Parathyroid adenoma (tissue), 2 donors: ENCODE results near the gene ZFR.

Source experiments
- H2AFZ ChIP-seq: fragments of 300-600 bp; sonication (generic); one replicate; pipeline ENCODE4 v1.7.0; 2017; ENCODE audit warnings: antibody characterized with exemption, mild to moderate bottlenecking
- H3K27ac ChIP-seq: fragments of 300-600 bp; sonication (generic); one replicate; pipeline ENCODE4 v1.7.0; 2017
- H3K27me3 ChIP-seq: fragments of 300-600 bp; sonication (generic); one replicate; pipeline ENCODE4 v1.7.0; 2017; ENCODE audit warnings: low read length; ENCODE audit not compliant: control insufficient read depth, insufficient read depth
- H3K36me3 ChIP-seq: fragments of 300-600 bp; sonication (generic); one replicate; pipeline ENCODE4 v1.7.0; 2017; ENCODE audit warnings: low read length; ENCODE audit not compliant: control insufficient read depth, insufficient read depth
- H3K4me1 ChIP-seq: fragments of 300-600 bp; sonication (generic); one replicate; pipeline ENCODE4 v1.7.0; 2017; ENCODE audit warnings: control low read depth
- H3K4me2 ChIP-seq: fragments of 300-600 bp; sonication (generic); one replicate; pipeline ENCODE4 v1.7.0; 2017; ENCODE audit warnings: low read length
- H3K4me3 ChIP-seq: fragments of 300-600 bp; sonication (generic); one replicate; pipeline ENCODE4 v1.7.0; 2017; ENCODE audit warnings: low read depth, low read length
- H3K79me2 ChIP-seq: fragments of 300-600 bp; sonication (generic); one replicate; pipeline ENCODE4 v1.7.0; 2017; ENCODE audit warnings: control low read depth
- H3K9ac ChIP-seq: fragments of 300-600 bp; sonication (generic); one replicate; pipeline ENCODE4 v1.7.0; 2017; ENCODE audit warnings: mild to moderate bottlenecking
- H3K9me3 ChIP-seq: fragments of 300-600 bp; sonication (generic); one replicate; pipeline ENCODE4 v1.7.0; 2017; ENCODE audit warnings: low read length; ENCODE audit not compliant: control insufficient read depth
- CTCF ChIP-seq: fragments of 300-600 bp; sonication (generic); IDR thresholded peaks from one replicate; pipeline ENCODE4 v1.7.0; 2017; ENCODE audit warnings: antibody characterized with exemption, mild to moderate bottlenecking
- donor health status: primary hyperparathyroidism.

Gene ZFR

DNA sequence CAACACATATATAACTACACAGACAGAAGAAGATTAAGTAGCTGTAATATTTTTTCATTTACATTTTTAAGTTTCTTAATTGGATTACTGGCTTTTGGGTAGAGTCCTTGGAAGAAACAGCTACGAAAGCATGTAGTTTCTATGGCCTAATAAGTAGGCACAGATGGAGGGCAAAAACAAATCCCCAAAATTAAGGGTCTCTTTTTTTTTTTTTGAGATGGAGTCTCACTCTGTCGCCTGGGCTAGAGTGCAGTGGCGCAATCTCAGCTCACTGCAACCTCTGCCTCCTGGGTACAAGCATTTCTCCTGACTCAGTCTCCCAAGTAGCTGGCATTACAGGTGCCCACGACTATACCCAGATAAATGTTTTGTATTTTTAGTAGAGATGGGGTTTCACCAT is 104.7 kb downstream of the ZFR start:
- H3K27me3 ChIP-seq = no peaks in the 10 kb centered on the region
- no peak overlapping the region for H3K27ac ChIP-seq
- no peak overlapping the region for H3K9ac ChIP-seq
- no peak overlapping the region for H3K4me3 ChIP-seq
- H3K9me3 ChIP-seq = no peaks in the 10 kb centered on the region
- no peak overlapping the region for H2AFZ ChIP-seq
- TF ChIP-seq CTCF = no peak
- no peaks in the 10 kb centered on the region for H3K36me3 ChIP-seq
- H3K79me2 ChIP-seq = no peaks in the 10 kb centered on the region
- no peak overlapping the region for H3K4me2 ChIP-seq
- no peaks in the 10 kb centered on the region for H3K4me1 ChIP-seq

- no peak for TF ChIP-seq CTCF
- Histone ChIP-seq H3K27ac (no peak overlapping the region), H2AFZ (no peak overlapping the region), H3K36me3 (no peaks in the 10 kb centered on the region), H3K9me3 (no peaks in the 10 kb centered on the region), H3K9ac (no peak overlapping the region), H3K79me2 (no peaks in the 10 kb centered on the region), H3K4me1 (no peaks in the 10 kb centered on the region), H3K27me3 (no peaks in the 10 kb centered on the region), H3K4me3 (no peak overlapping the region), H3K4me2 (no peak overlapping the region)
Observed at GRCh38 chr5:32339198-32339597, 105.3 kb downstream of the ZFR start.

DNA sequence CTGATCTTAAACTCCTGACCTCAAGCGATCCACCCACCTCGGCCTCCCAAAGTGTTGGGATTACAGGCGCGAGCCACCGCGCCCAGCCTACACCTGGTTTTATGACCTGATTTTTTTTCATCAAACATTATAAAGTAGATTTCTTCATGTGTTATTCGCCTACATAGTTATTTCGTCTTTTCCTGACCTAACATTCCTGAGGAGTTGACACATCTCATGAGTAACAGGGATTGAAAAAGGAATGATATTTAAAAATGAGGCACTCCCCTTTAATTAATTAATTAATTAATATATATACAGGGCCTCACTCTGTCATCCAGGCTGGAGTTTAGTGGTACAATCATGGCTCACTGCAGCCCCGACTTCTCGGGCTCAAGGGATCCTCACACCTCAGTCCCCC is 111.6 kb downstream of the ZFR start:
- Histone ChIP-seq H3K27me3 (no peaks in the 10 kb centered on the region), H3K79me2 (no peaks in the 10 kb centered on the region), H2AFZ (no peak overlapping the region), H3K4me2 (no peak overlapping the region), H3K27ac (no peak overlapping the region), H3K4me3 (no peak overlapping the region), H3K4me1 (no peaks in the 10 kb centered on the region), H3K9ac (no peak overlapping the region), H3K9me3 (no peaks in the 10 kb centered on the region), H3K36me3 (no peaks in the 10 kb centered on the region)
- no peak for TF ChIP-seq CTCF

DNA sequence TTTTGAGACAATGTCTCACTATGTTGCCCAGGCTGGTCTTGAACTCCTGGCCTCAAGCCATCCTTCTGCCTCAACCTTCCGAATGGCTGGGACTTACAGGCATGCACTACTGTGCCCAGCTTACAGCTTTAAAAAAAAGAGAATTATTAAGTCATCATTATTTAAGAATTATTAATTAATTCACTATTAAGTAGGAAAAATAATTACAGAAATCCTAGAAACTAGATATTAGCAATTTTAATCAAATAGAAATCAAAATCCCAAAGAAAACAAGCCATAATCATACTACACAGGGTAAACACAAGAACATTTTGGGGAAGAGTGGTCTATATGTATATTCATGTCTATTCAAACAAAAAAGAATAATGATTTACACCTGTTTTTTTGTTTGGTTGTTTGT is 112.2 kb downstream of the ZFR start:
- Histone ChIP-seq H3K36me3 (no peaks in the 10 kb centered on the region), H3K4me2 (no peak overlapping the region), H3K27me3 (no peaks in the 10 kb centered on the region), H3K9me3 (no peaks in the 10 kb centered on the region), H3K9ac (no peak overlapping the region), H3K27ac (no peak overlapping the region), H3K79me2 (no peaks in the 10 kb centered on the region), H3K4me1 (no peaks in the 10 kb centered on the region), H2AFZ (no peak overlapping the region), H3K4me3 (no peak overlapping the region)
- no peak for TF ChIP-seq CTCF

DNA sequence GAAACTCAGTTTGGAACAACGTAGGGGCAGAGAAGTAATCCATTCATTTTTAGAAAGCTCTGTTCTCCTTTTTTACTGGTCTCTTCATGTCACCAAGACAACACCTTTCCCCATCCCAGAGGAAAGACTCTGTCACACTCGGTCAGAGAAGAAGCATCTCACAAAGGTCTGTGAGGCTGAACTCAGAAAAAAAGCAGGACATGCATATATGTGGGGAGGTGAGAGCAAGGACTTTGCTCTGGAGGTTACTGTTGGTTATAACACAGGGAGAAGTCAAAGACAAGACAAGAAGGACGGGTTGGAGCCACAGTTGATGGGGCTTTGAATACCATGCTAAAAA is 112.6 kb downstream of the ZFR start:
- no peaks in the 10 kb centered on the region for H3K79me2 ChIP-seq
- no peaks in the 10 kb centered on the region for H3K27me3 ChIP-seq
- H3K4me1 ChIP-seq = no peaks in the 10 kb centered on the region
- no peaks in the 10 kb centered on the region for H3K9me3 ChIP-seq
- no peak overlapping the region for H2AFZ ChIP-seq
- TF ChIP-seq CTCF = no peak
- H3K27ac ChIP-seq = no peak overlapping the region
- no peaks in the 10 kb centered on the region for H3K36me3 ChIP-seq
- no peak overlapping the region for H3K4me3 ChIP-seq
- no peak overlapping the region for H3K4me2 ChIP-seq
- no peak overlapping the region for H3K9ac ChIP-seq
